ENCODE measurements around the gene PRTN3. TPM values are rescaled to one million over a fixed set of nuclear protein-coding genes. Genes with fewer than 3 reads are reported as not detected.
"Not testable (repeated sequence)": the region's sequence is repeated elsewhere in the genome, so short reads cannot be mapped to it uniquely, and the experiment has no call there.

The PRTN3 gene
- total and polyA plus RNA-seq, 9 donors = 0.41 TPM; not detected in 8

DNA sequence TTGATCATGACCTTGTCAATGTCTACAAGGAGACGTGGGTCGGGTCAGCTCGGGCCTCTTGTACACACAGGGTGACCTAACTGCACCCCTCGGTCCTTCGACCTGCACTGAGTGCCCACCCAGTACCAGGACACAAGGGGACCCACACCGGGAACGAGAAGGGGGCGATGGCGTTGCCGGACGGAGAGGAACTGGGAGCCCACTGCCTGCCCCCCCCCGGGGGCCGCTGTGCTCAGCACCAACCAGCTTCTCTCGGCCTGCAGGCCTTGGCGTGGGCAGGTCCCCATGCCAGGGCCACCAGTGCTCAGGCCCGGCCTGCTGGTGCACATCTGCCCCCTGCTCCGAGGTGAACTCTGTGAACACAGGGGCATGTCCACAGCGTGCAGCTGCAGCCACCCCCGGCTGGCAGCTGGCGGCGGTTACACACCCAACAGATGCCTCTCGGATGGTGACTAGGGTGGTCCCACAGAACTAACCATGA lies 32.8 kb downstream of the PRTN3 start:
- H3K27me3 ChIP-seq = no peaks in the 10 kb centered on the region
- intact Hi-C loops (cut with DNase I) = no loop called here
- no peaks in the 10 kb centered on the region for H3K36me3 ChIP-seq
- WGBS, 3 donors = 87 to 89% (median 88%) methylated on average over 17 to 22 of the region's 22 CpGs
- H3K4me1 ChIP-seq (ENCODE audit: insufficient read depth) = peaks cover 17% of the 10 kb centered on the region
- no peak for TF ChIP-seq CTCF (IDR thresholded peaks at IDR 0.05)
- no peak for TF ChIP-seq EP300 (IDR thresholded peaks at IDR 0.05)
- no peak for TF ChIP-seq POLR2A (IDR thresholded peaks at IDR 0.05)
- no peak overlapping the region for H3K4me3 ChIP-seq
- peak in 2 of 5 donors; percentile 51 to 53 for DNase-seq
- H3K9me3 ChIP-seq = no peaks in the 10 kb centered on the region
- H3K27ac ChIP-seq = no peak overlapping the region

- Histone ChIP-seq H3K27me3 (no peaks in the 10 kb centered on the region), H3K4me1 (ENCODE audit: insufficient read depth) (peaks cover 8% of the 10 kb centered on the region), H3K36me3 (no peaks in the 10 kb centered on the region), H3K27ac (no peak overlapping the region), H3K4me3 (no peak overlapping the region), H3K9me3 (no peaks in the 10 kb centered on the region)
- no peak for DNase-seq
- 89 to 91% (median 90%) methylated on average over 27 to 28 of the region's 28 CpGs for WGBS, 3 donors
- TF ChIP-seq POLR2A (IDR thresholded peaks at IDR 0.05) (no peak), CTCF (IDR thresholded peaks at IDR 0.05) (no peak)
- intact Hi-C loops (cut with DNase I) = no loop called here
Observed at GRCh38 chr19:875265-875879, 34.6 kb downstream of the PRTN3 start.

DNA sequence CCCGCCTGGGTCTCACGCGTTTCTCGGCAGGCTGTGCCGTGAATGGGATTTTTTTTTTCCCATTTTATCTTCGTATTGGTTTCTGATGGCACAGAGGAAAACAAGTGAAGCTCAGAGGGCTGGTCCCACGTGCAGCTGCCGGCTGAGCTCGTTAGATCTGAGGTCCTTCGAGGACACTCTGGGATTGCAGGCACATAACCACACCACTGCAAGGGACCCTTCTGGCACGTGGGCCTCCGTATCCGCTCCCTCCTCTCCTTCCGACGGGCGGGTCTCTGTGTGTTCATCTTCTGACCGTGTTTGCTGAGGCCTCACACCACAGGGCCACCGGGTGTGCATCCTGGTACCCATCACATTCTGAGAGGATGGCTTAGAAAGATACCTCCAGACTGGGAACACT lies 35.3 kb downstream of the PRTN3 start:
- peaks cover 8% of the 10 kb centered on the region for H3K4me1 ChIP-seq (ENCODE audit: insufficient read depth)
- 62 to 72% (median 68%) methylated on average over 18 of the region's 18 CpGs for WGBS, 3 donors
- no peak for TF ChIP-seq CTCF (IDR thresholded peaks at IDR 0.05)
- TF ChIP-seq EP300 (IDR thresholded peaks at IDR 0.05) = no peak
- no peak for TF ChIP-seq POLR2A (IDR thresholded peaks at IDR 0.05)

DNA sequence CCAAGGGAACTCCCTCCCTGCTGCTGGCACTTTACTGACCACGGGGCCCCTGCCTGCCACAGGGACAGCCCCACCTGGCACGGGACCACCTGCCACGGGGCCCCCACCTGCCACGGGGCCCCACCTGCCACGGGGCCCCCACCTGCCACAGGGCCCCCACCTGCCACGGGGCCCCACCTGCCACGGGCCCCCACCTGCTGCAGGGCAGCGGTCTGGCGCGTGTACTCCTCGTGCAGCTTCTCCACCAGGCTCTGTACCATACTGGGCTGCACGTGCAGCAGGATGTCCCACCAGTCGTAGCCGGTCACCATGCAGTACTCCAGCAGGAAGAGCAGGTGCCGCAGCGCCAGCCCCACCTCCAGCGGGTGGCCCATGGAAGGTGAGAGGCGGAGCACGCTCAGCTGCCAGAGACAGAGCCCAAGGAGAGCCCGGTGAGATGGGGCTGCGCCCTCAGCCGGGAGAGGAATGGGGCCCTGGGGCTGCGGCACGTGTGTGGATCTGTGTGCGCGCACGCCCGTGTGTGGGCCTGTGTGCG lies 36.0 kb downstream of the PRTN3 start:
- H3K27me3 ChIP-seq = no peaks in the 10 kb centered on the region
- H3K4me3 ChIP-seq = no peak overlapping the region
- no peaks in the 10 kb centered on the region for H3K9me3 ChIP-seq
- WGBS, 3 donors = 89 to 92% (median 89%) methylated on average over 24 to 29 of the region's 29 CpGs
- H3K36me3 ChIP-seq = no peaks in the 10 kb centered on the region
- DNase-seq = no peak
- intact Hi-C loops (cut with DNase I) = no loop called here
- TF ChIP-seq EP300 (IDR thresholded peaks at IDR 0.05) = no peak
- no peak for TF ChIP-seq CTCF (IDR thresholded peaks at IDR 0.05)
- no peak for TF ChIP-seq POLR2A (IDR thresholded peaks at IDR 0.05)
- H3K4me1 ChIP-seq (ENCODE audit: insufficient read depth) = peaks cover 8% of the 10 kb centered on the region
- H3K27ac ChIP-seq = no peak overlapping the region

More for the DNA sequence above, 35.3 kb downstream of the PRTN3 start:
- Histone ChIP-seq H3K27me3 (no peaks in the 10 kb centered on the region), H3K27ac (no peak overlapping the region), H3K36me3 (no peaks in the 10 kb centered on the region), H3K9me3 (no peaks in the 10 kb centered on the region), H3K4me3 (no peak overlapping the region)
- intact Hi-C loops (cut with DNase I) = no loop called here
- DNase-seq = no peak

- intact Hi-C loops (cut with DNase I); H3K27ac ChIP-seq; H3K4me3 ChIP-seq; H3K27me3 ChIP-seq; H3K36me3 ChIP-seq; DNase-seq; H3K4me1 ChIP-seq (ENCODE audit: insufficient read depth); H3K9me3 ChIP-seq: not testable (repeated sequence)
- WGBS, 3 donors = 83 to 88% (median 86%) methylated on average over 8 to 23 of the region's 23 CpGs
Observed at GRCh38 chr19:877992-878660, 37.3 kb downstream of the PRTN3 start.

- H3K4me1 ChIP-seq (ENCODE audit: insufficient read depth); H3K27ac ChIP-seq; intact Hi-C loops (cut with DNase I); H3K36me3 ChIP-seq; DNase-seq; H3K9me3 ChIP-seq; H3K27me3 ChIP-seq; H3K4me3 ChIP-seq: not testable (repeated sequence)
- WGBS, 3 donors = 78 to 86% (median 79%) methylated on average over 16 to 24 of the region's 24 CpGs
Observed at GRCh38 chr19:878751-879561, 38.2 kb downstream of the PRTN3 start.
